OCI-LY1 (cell line): ENCODE data around the gene TMEM60.
"Not testable (repeated sequence)": the region's sequence is repeated elsewhere in the genome, so short reads cannot be mapped to it uniquely, and the experiment has no call there.

ENCODE experiments used
- H2AFZ ChIP-seq: fragments of 200-600 bp; sonication (generic), shearing (Covaris generic); 2 replicates; pipeline ENCODE4 v1.6.0; 2014; ENCODE audit warnings: antibody characterized with exemption, mild to moderate bottlenecking, low read length
- H3F3A ChIP-seq: fragments of 200-600 bp; sonication (generic), shearing (Covaris generic); 2 replicates; pipeline ENCODE4 v1.6.0; 2014; ENCODE audit warnings: mild to moderate bottlenecking, antibody characterized with exemption, low read length, moderate library complexity; ENCODE audit not compliant: insufficient read depth
- H3K27ac ChIP-seq: fragments of 200-600 bp; sonication (generic); 2 replicates; pipeline ENCODE4 v1.5.1; 2014; ENCODE audit warnings: low read length, mixed run types, mild to moderate bottlenecking, low read depth; ENCODE audit not compliant: poor library complexity, severe bottlenecking
- H3K27me3 ChIP-seq: fragments of 200-600 bp; sonication (generic); 2 replicates; pipeline ENCODE4 v1.6.0; 2014; ENCODE audit warnings: antibody characterized with exemption, mild to moderate bottlenecking, low read length, moderate library complexity; ENCODE audit not compliant: insufficient read depth
- H3K36me3 ChIP-seq: fragments of 200-600 bp; sonication (generic); 2 replicates; pipeline ENCODE4 v1.6.1; 2014; ENCODE audit warnings: mild to moderate bottlenecking, antibody characterized with exemption, low read length, moderate library complexity, mixed read lengths; ENCODE audit not compliant: insufficient read depth
- H3K4me1 ChIP-seq: fragments of 200-600 bp; sonication (generic); 2 replicates; pipeline ENCODE4 v1.5.1; 2014; ENCODE audit warnings: mild to moderate bottlenecking, low read length, moderate library complexity; ENCODE audit not compliant: insufficient read depth, severe bottlenecking
- H3K4me2 ChIP-seq: fragments of 200-600 bp; sonication (generic), shearing (Covaris generic); 2 replicates; pipeline ENCODE4 v1.6.1; 2014; ENCODE audit warnings: low read length
- H3K4me3 ChIP-seq: fragments of 200-600 bp; sonication (generic); 2 replicates; pipeline ENCODE4 v1.5.1; 2014; ENCODE audit warnings: low read length, low read depth, mild to moderate bottlenecking, mixed read lengths; ENCODE audit not compliant: poor library complexity, severe bottlenecking
- H3K79me2 ChIP-seq: fragments of 200-600 bp; shearing (Covaris generic); 2 replicates; pipeline ENCODE4 v1.6.1; 2016; ENCODE audit warnings: mixed run types, low read length, mixed read lengths; ENCODE audit not compliant: insufficient read depth
- H3K9ac ChIP-seq: fragments of 200-600 bp; sonication (generic), shearing (Covaris generic); 2 replicates; pipeline ENCODE4 v1.6.1; 2014; ENCODE audit warnings: mild to moderate bottlenecking, low read length, mixed read lengths
- H3K9me2 ChIP-seq: fragments of 200-600 bp; sonication (generic), shearing (Covaris generic); 2 replicates; pipeline ENCODE4 v1.6.1; 2014; ENCODE audit warnings: low read depth, mild to moderate bottlenecking, low read length, mixed read lengths
- H3K9me3 ChIP-seq: fragments of 200-600 bp; shearing (Covaris generic); 2 replicates; pipeline ENCODE4 v1.6.1; 2014; ENCODE audit warnings: low read length, mixed read lengths
- H4K20me1 ChIP-seq: fragments of 200-600 bp; sonication (generic), shearing (Covaris generic); 2 replicates; pipeline ENCODE4 v1.6.0; 2016; ENCODE audit warnings: mild to moderate bottlenecking, low read length; ENCODE audit not compliant: insufficient read depth
- EZH2 ChIP-seq: fragments of 200-600 bp; sonication (generic), shearing (Covaris generic); IDR thresholded peaks from 2 replicates; pipeline ENCODE4 v1.8.0; 2017; ENCODE audit warnings: borderline replicate concordance, mixed run types, mild to moderate bottlenecking, antibody characterized with exemption, low read length, moderate library complexity, mixed read lengths
- TF ChIP-seq, protein P1 (sequence below): fragments of 200-600 bp; sonication (generic), shearing (Covaris generic); IDR thresholded peaks from 2 replicates; pipeline ENCODE4 v1.5.1; 2017; ENCODE audit warnings: mild to moderate bottlenecking, antibody characterized with exemption, low read length, moderate library complexity, mixed read lengths

TMEM60 gene

DNA sequence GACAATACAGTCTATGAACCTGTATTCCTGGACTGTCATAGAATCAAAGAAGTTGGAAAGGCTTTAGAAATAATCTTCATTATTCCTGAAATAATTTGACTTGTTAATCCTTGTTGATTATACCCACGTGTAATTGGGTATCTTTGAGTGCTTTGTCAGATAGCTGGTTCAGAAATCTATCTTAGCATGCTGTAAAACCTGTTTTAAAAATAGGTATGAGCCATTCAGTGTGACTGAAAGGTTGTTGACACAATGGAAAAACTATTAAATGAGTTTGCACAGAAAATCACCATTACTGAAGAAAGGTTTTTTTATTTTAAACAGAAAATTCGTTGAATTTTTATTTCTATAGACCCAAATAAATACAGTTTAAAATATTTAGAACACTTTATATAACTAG lies 39.0 kb upstream of the TMEM60 start:
- Histone ChIP-seq H2AFZ (no peak overlapping the region), H3K9ac (no peak overlapping the region), H3K36me3 (no peaks in the 10 kb centered on the region), H3K9me3 (no peaks in the 10 kb centered on the region), H4K20me1 (no peaks in the 10 kb centered on the region), H3K4me3 (no peak overlapping the region), H3K9me2 (no peaks in the 10 kb centered on the region), H3K27me3 (no peaks in the 10 kb centered on the region), H3K79me2 (peaks cover 54% of the 10 kb centered on the region), H3F3A (no peaks in the 10 kb centered on the region), H3K4me1 (peaks cover 61% of the 10 kb centered on the region), H3K27ac (peak overlapping the region; percentile 24), H3K4me2 (no peak overlapping the region)
- TF ChIP-seq, protein P1, sequence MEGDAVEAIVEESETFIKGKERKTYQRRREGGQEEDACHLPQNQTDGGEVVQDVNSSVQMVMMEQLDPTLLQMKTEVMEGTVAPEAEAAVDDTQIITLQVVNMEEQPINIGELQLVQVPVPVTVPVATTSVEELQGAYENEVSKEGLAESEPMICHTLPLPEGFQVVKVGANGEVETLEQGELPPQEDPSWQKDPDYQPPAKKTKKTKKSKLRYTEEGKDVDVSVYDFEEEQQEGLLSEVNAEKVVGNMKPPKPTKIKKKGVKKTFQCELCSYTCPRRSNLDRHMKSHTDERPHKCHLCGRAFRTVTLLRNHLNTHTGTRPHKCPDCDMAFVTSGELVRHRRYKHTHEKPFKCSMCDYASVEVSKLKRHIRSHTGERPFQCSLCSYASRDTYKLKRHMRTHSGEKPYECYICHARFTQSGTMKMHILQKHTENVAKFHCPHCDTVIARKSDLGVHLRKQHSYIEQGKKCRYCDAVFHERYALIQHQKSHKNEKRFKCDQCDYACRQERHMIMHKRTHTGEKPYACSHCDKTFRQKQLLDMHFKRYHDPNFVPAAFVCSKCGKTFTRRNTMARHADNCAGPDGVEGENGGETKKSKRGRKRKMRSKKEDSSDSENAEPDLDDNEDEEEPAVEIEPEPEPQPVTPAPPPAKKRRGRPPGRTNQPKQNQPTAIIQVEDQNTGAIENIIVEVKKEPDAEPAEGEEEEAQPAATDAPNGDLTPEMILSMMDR, result no peak
- no peak for TF ChIP-seq EZH2

DNA sequence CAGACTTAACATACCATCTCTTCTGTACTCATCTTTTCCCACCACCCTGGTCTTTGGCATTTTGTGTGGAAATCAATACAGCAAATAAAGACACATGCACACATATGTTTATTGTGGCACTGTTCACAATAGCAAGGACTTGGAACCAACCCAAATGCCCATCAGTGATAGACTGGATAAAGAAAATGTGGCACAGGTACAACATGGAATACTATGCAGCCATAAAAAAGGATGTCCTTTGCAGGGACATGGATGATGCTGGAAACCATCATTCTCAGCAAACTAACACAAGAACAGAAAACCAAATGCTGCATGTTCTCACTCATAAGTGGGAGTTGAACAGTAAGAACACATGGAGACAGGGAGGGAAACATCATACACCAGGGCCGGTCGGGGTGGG lies 38.2 kb upstream of the TMEM60 start:
- not testable (repeated sequence) for H3K9me2 ChIP-seq, H3K27ac ChIP-seq, H3K4me2 ChIP-seq, H3K9me3 ChIP-seq, H3F3A ChIP-seq, H3K9ac ChIP-seq, H4K20me1 ChIP-seq, H3K36me3 ChIP-seq, H3K4me3 ChIP-seq, H3K27me3 ChIP-seq, H2AFZ ChIP-seq
- Histone ChIP-seq H3K79me2 (peaks cover 54% of the 10 kb centered on the region), H3K4me1 (peaks cover 69% of the 10 kb centered on the region)

DNA sequence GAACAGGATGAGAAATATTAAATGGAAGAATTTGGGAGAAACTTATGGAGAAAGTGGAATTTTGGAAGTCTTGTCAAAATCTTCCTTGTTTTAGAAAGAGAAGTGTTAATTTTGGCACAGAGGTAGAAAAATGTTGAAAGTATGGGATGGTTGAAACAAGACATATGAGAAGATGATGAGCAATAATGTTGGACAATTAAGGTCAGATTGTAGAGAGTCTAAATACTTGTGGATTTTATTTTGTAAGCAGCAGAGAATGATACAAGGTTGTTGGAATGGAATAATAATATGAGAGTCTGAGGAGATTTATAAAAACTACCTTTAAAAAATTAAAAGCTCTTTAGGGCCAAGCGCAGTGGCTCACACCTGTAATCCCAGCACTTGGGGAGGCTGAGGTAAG lies 34.9 kb upstream of the TMEM60 start:
- H3K4me1 ChIP-seq, result peaks cover 74% of the 10 kb centered on the region
- H3K9ac ChIP-seq, result no peak overlapping the region
- H3K27me3 ChIP-seq, result no peaks in the 10 kb centered on the region
- H3K27ac ChIP-seq, result no peak overlapping the region
- H4K20me1 ChIP-seq, result no peaks in the 10 kb centered on the region
- H2AFZ ChIP-seq, result no peak overlapping the region
- H3K4me2 ChIP-seq, result no peak overlapping the region
- H3F3A ChIP-seq, result no peaks in the 10 kb centered on the region
- no peaks in the 10 kb centered on the region for H3K9me2 ChIP-seq
- peaks cover 41% of the 10 kb centered on the region for H3K79me2 ChIP-seq
- no peaks in the 10 kb centered on the region for H3K9me3 ChIP-seq
- no peak for TF ChIP-seq EZH2
- TF ChIP-seq, protein P1, result no peak
- no peak overlapping the region for H3K4me3 ChIP-seq
- H3K36me3 ChIP-seq, result no peaks in the 10 kb centered on the region

DNA sequence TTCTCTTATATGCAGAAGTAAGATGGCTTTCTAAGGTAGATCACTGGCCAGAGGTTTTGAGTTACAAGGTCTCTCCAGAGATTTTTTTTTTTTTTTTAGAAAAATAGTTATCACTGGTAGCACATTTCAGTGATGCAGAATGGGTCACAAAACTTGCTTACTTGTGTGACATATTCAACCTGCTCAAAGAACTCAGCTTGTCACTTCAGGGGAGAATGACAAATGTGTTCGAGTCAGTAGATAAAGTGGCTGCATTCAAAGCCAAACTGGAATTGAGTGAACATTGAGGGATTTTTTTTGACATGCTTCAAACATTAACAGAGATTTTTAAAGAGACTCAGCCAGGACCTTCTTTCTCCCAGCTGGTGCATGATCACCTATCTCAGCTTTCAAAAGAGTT lies 33.7 kb upstream of the TMEM60 start:
- Histone ChIP-seq H3K9me3 (no peaks in the 10 kb centered on the region), H3K4me2 (peak overlapping the region; percentile 52), H3K27me3 (no peaks in the 10 kb centered on the region), H3K36me3 (no peaks in the 10 kb centered on the region), H3K79me2 (peaks cover 31% of the 10 kb centered on the region), H3K9me2 (no peaks in the 10 kb centered on the region), H3K4me3 (peak overlapping the region; percentile 20), H4K20me1 (no peaks in the 10 kb centered on the region), H3K27ac (peak overlapping the region; percentile 59), H3K9ac (no peak overlapping the region; the same call in 1 of the 2 replicates), H3F3A (no peaks in the 10 kb centered on the region), H2AFZ (no peak overlapping the region), H3K4me1 (peaks cover 73% of the 10 kb centered on the region)
- TF ChIP-seq EZH2, result no peak
- TF ChIP-seq, protein P1, result no peak
